A673 (cell line): ENCODE data around the gene SOST.

Experiments
- CTCF ChIP-seq: fragments of 300-800, 200-600 bp; sonication (generic); conservative IDR thresholded peaks from 2 replicates; pipeline ENCODE4 v1.5.1; 2017; ENCODE audit warnings: low read depth, mild to moderate bottlenecking, antibody characterized with exemption, low read length, moderate library complexity, mixed read lengths
- EZH2 ChIP-seq: fragments of 200-600 bp; sonication (generic); IDR thresholded peaks from 2 replicates; pipeline ENCODE4 v1.6.1; 2017; ENCODE audit warnings: borderline replicate concordance, low read depth, mild to moderate bottlenecking, mixed read lengths, antibody characterized with exemption, low read length; ENCODE audit not compliant: poor library complexity, severe bottlenecking

- no peak for TF ChIP-seq CTCF
- TF ChIP-seq EZH2: no peak
Measured at GRCh38 chr17:43767713-43768059, 9.1 kb upstream of the SOST start.
